Aorta (tissue), 5 donors: ENCODE data around the gene BAIAP3. TPM values are rescaled to one million over a fixed set of nuclear protein-coding genes. Genes with fewer than 3 reads are reported as not detected.

Experiments used
- ATAC-seq: fragments of 200-7000 bp; cut with Tn5 transposase; one replicate; pipeline ENCODE4 v1.9.1; 2022; ENCODE audit warnings: moderate library complexity; ENCODE audit not compliant: low FRiP score
- DNase-seq, 2 donors: peaks; one replicate each; pipeline ENCODE4 v3.0.0-alpha.2; 2020
- H3K27ac ChIP-seq, 2 donors: one replicate each; pipeline ENCODE4 v1.5.1; 2013; ENCODE audit warnings: low read length in 2 of 2, mild to moderate bottlenecking in 2 of 2, moderate library complexity in 2 of 2, control low read depth in 1 of 2, inconsistent platforms in 1 of 2, low read depth in 1 of 2
- H3K27me3 ChIP-seq, 2 donors: one replicate each; pipeline ENCODE4 v1.6.1; 2013; ENCODE audit warnings: control low read depth in 1 of 2, low read length in 1 of 2, mild to moderate bottlenecking in 1 of 2, moderate library complexity in 1 of 2; ENCODE audit not compliant: insufficient read depth in 2 of 2, control insufficient read depth in 1 of 2
- H3K36me3 ChIP-seq, 2 donors: one replicate each; pipeline ENCODE4 v1.6.1; 2013; ENCODE audit warnings: control low read depth in 1 of 2, low read length in 1 of 2, mild to moderate bottlenecking in 1 of 2; ENCODE audit not compliant: insufficient read depth in 2 of 2, control insufficient read depth in 1 of 2
- H3K4me1 ChIP-seq, 2 donors: one replicate each; pipeline ENCODE4 v1.6.1; 2013; ENCODE audit warnings: low read length in 2 of 2, control low read depth in 1 of 2, mild to moderate bottlenecking in 1 of 2, moderate library complexity in 1 of 2; ENCODE audit not compliant: insufficient read depth in 2 of 2, control insufficient read depth in 1 of 2
- H3K4me3 ChIP-seq, 2 donors: one replicate each; pipeline ENCODE4 v1.5.1; 2013; ENCODE audit warnings: low read length in 2 of 2, control low read depth in 1 of 2, mild to moderate bottlenecking in 1 of 2
- H3K9me3 ChIP-seq: one replicate; pipeline ENCODE4 v1.6.1; 2013; ENCODE audit warnings: mild to moderate bottlenecking, low read length; ENCODE audit not compliant: control insufficient read depth
- WGBS, 2 donors: extraction: QIAGEN DNeasy Blood & Tissue Kit; methylation state at CpG; one replicate each; pipeline ENCODE4 v1.1.7; 2013; 5-methylcytosine and 5-hydroxymethylcytosine counted together
- intact Hi-C, 2 donors: fragments of 100-400 bp; cut with DNase I; formaldehyde crosslinking; loops; one replicate each; pipeline versions ENCODE4 v1.14.2 to v1.15.0; 2022
- polyA plus RNA-seq, 2 donors: library from polyadenylated mRNA; stranded (reverse); fragments of 200-250 nt; gene quantifications; one replicate each; pipeline ENCODE4 v1.2.3, GENCODE V29; 2013
- total RNA-seq, 2 donors: library from RNA; stranded (reverse); fragmentation: NEBNext Ultra II Directional; extraction: Animal tissue kit (Norgen Biotek cat#: 25700); gene quantifications; one replicate each; pipeline ENCODE4 v1.2.1, GENCODE V29; 2021
- donor health status: healthy with polysubstance abuse.
- donor health status: Bipolar disorder and iron deficiency.
- donor health status: DM: no; HTN: no; CAD: no.
- donor health status: DM: no; HTN: no; CAD: no.
- donor health status: DM: yes; HTN: yes; CAD: no.

The BAIAP3 gene
- total and polyA plus RNA-seq, 4 donors = 1.1 to 3.1 (median 1.9) TPM

- peaks cover 2% of the 10 kb centered on the region for H3K9me3 ChIP-seq
- H3K27me3 ChIP-seq = no peaks in the 10 kb centered on the region
- WGBS, 2 donors = 2% methylated on average over 52 to 78 of the region's 78 CpGs
- H3K36me3 ChIP-seq = no peaks in the 10 kb centered on the region
- no peaks in the 10 kb centered on the region for H3K4me1 ChIP-seq
- intact Hi-C loops = no loop called here
- H3K27ac ChIP-seq = no peak overlapping the region
- ATAC-seq (no peak), DNase-seq (no peak)
- no peak overlapping the region for H3K4me3 ChIP-seq
Measured at GRCh38 chr16:1333854-1334700, 632 bp downstream of the BAIAP3 start.

- intact Hi-C loops = no loop called here
- DNase-seq = no peak
- H3K27me3 ChIP-seq = no peaks in the 10 kb centered on the region
- no peak overlapping the region for H3K27ac ChIP-seq
- ATAC-seq = no peak
- 34 to 35% methylated on average over 9 of the region's 9 CpGs for WGBS, 2 donors
- H3K4me3 ChIP-seq = no peak overlapping the region
- no peaks in the 10 kb centered on the region for H3K4me1 ChIP-seq
- peaks cover 2% of the 10 kb centered on the region for H3K9me3 ChIP-seq
- H3K36me3 ChIP-seq = no peaks in the 10 kb centered on the region
Measured at GRCh38 chr16:1334739-1335138, 1.3 kb downstream of the BAIAP3 start.

- 42 to 48% methylated on average over 16 of the region's 16 CpGs for WGBS, 2 donors
- H3K36me3 ChIP-seq = no peaks in the 10 kb centered on the region
- no peak overlapping the region for H3K4me3 ChIP-seq
- DNase-seq (no peak), ATAC-seq (no peak)
- no peaks in the 10 kb centered on the region for H3K4me1 ChIP-seq
- no peak overlapping the region for H3K27ac ChIP-seq
- intact Hi-C loops = no loop called here
- H3K9me3 ChIP-seq = peaks cover 2% of the 10 kb centered on the region
- H3K27me3 ChIP-seq = no peaks in the 10 kb centered on the region
Measured at GRCh38 chr16:1335211-1335971, 1.9 kb downstream of the BAIAP3 start.

- WGBS, 2 donors = 6% methylated on average over 12 of the region's 12 CpGs
- intact Hi-C loops = no loop called here
- Histone ChIP-seq H3K36me3 (no peaks in the 10 kb centered on the region), H3K4me3 (no peak overlapping the region), H3K9me3 (no peaks in the 10 kb centered on the region), H3K27ac (no peak overlapping the region), H3K27me3 (no peaks in the 10 kb centered on the region), H3K4me1 (no peaks in the 10 kb centered on the region)
- ATAC-seq = no peak
- no peak for DNase-seq
Measured at GRCh38 chr16:1335996-1336395, 2.6 kb downstream of the BAIAP3 start.

GRCh38 chr16:1336619-1337018 is 3.2 kb downstream of the BAIAP3 start:
- Histone ChIP-seq H3K27me3 (no peaks in the 10 kb centered on the region), H3K27ac (no peak overlapping the region), H3K9me3 (no peaks in the 10 kb centered on the region), H3K4me3 (no peak overlapping the region), H3K36me3 (no peaks in the 10 kb centered on the region), H3K4me1 (no peaks in the 10 kb centered on the region)
- ATAC-seq = no peak
- no peak for DNase-seq
- 63 to 66% methylated on average over 15 of the region's 15 CpGs for WGBS, 2 donors
- intact Hi-C loops = no loop called here

GRCh38 chr16:1337486-1337885 is 4.0 kb downstream of the BAIAP3 start:
- Histone ChIP-seq H3K4me1 (no peaks in the 10 kb centered on the region), H3K27ac (no peak overlapping the region), H3K4me3 (no peak overlapping the region), H3K27me3 (no peaks in the 10 kb centered on the region), H3K36me3 (no peaks in the 10 kb centered on the region), H3K9me3 (no peaks in the 10 kb centered on the region)
- WGBS, 2 donors = 38 to 44% methylated on average over 9 of the region's 9 CpGs
- ATAC-seq (no peak), DNase-seq (no peak)
- intact Hi-C loops = no loop called here

- Histone ChIP-seq H3K27me3 (no peaks in the 10 kb centered on the region), H3K4me3 (no peak overlapping the region), H3K4me1 (no peaks in the 10 kb centered on the region), H3K9me3 (no peaks in the 10 kb centered on the region), H3K27ac (no peak overlapping the region), H3K36me3 (no peaks in the 10 kb centered on the region)
- no peak for ATAC-seq
- 51 to 57% methylated on average over 30 of the region's 30 CpGs for WGBS, 2 donors
- intact Hi-C loops = no loop called here
- no peak for DNase-seq
Measured at GRCh38 chr16:1338119-1338730, 4.8 kb downstream of the BAIAP3 start.

GRCh38 chr16:1338855-1339675 is 5.6 kb downstream of the BAIAP3 start:
- 62 to 69% methylated on average over 27 to 31 of the region's 31 CpGs for WGBS, 2 donors
- intact Hi-C loops = no loop called here
- no peaks in the 10 kb centered on the region for H3K36me3 ChIP-seq
- no peak overlapping the region for H3K4me3 ChIP-seq
- no peaks in the 10 kb centered on the region for H3K4me1 ChIP-seq
- no peaks in the 10 kb centered on the region for H3K9me3 ChIP-seq
- no peaks in the 10 kb centered on the region for H3K27me3 ChIP-seq
- no peak for ATAC-seq
- H3K27ac ChIP-seq = no peak overlapping the region
- DNase-seq = no peak
